Measurements from ENCODE around the gene JMJD6.

The JMJD6 gene

GRCh38 chr17:76671123-76671911, 55.1 kb downstream of the JMJD6 start:
- FAIRE-seq (peak; percentile 95), DNase-seq (ENCODE audit: insufficient read length) (peak; percentile 95)
- TF ChIP-seq TAF1 (IDR thresholded peaks at IDR 0.05; ENCODE audit: borderline replicate concordance, low read depth, low read length) = no peak
- TF ChIP-seq POLR2AphosphoS5 (IDR thresholded peaks at IDR 0.05; ENCODE audit: low read depth, low read length) = peak; percentile 23; the same call in 1 of the 2 replicates

GRCh38 chr17:76670718-76671122, 55.7 kb downstream of the JMJD6 start:
- DNase-seq (ENCODE audit: insufficient read length) (no peak), FAIRE-seq (no peak)
- TF ChIP-seq POLR2AphosphoS5 (IDR thresholded peaks at IDR 0.05; ENCODE audit: low read depth, low read length) (no peak), POLR2A (IDR thresholded peaks at IDR 0.05; ENCODE audit: low read depth, low read length) (no peak), TAF1 (IDR thresholded peaks at IDR 0.05; ENCODE audit: borderline replicate concordance, low read depth, low read length) (no peak)

GRCh38 chr17:76670020-76670717, 56.2 kb downstream of the JMJD6 start:
- TF ChIP-seq POLR2A (IDR thresholded peaks at IDR 0.05; ENCODE audit: low read depth, low read length) = no peak
- no peak for TF ChIP-seq TAF1 (IDR thresholded peaks at IDR 0.05; ENCODE audit: borderline replicate concordance, low read depth, low read length)
- TF ChIP-seq POLR2AphosphoS5 (IDR thresholded peaks at IDR 0.05; ENCODE audit: low read depth, low read length) = no peak
- FAIRE-seq (no peak), DNase-seq (ENCODE audit: insufficient read length) (no peak)
